GM19372 (cell line): Measurements from ENCODE around the gene PLCB4.

ENCODE experiments used
- ATAC-seq: cut with Tn5 transposase; IDR thresholded peaks from one replicate; pipeline ENCODE4 v1.9.1; 2021; ENCODE audit warnings: mild to moderate bottlenecking, low read depth, moderate library complexity; ENCODE audit not compliant: unreplicated experiment

Gene PLCB4

GRCh38 chr20:9210356-9210755, 141.5 kb downstream of the PLCB4 start:
- ATAC-seq, result no peak

DNA sequence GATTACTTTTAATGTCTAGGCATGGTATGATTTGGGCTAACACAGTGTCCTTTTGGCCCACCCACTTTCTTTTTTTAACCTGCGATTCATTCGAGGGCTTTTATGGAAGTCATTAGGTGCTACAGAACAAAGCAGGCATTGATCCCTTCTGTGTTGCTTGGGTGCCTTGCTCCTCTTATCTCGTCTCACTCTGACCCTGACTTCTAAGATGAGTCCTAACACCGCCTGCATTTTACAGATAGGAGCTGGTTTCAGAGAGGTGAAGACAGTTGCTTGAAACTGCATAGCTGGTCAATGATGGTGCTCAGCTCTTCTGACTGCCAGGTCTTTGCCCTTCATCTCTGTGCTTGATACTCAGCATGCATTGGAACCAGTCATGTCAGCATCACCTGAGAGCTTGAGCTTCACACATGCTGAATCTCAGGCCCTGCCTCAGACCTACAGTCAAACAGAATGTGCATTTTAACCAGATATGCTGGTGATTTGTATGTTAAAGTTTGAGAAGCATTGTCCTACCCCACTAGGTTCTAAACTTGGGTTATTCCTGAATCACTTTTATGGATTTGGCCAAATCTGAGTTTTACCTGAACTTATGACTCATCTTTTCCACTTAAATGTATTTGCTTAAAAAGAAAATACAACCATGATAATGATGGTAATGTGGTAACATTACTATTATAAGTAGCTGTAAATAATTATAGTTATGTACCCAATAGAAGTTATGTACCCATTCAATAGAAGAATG, 142.3 kb downstream of the PLCB4 start:
- no peak for ATAC-seq

DNA sequence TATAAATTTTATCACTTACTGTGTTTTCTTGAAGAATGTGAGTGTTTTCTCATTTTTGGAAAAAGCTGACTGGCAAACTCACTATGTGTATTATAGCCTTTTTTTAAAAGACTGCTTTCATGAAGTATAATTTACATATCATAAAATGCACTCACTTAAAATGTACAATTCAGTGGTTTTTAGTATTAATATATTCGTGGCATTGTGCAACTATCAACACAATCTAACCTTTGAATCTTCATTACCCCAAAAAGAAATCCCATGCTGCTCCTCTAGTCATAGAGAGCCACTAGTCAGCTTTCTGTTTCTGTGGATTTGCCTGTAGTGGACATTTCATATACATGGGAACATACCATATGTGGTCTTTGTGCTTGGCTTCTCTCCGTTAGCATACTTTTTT, 143.8 kb downstream of the PLCB4 start:
- ATAC-seq, result no peak

GRCh38 chr20:9214685-9215084, 145.8 kb downstream of the PLCB4 start:
- no peak for ATAC-seq

- no peak for ATAC-seq
Measured at GRCh38 chr20:9215539-9215938, 146.7 kb downstream of the PLCB4 start.

DNA sequence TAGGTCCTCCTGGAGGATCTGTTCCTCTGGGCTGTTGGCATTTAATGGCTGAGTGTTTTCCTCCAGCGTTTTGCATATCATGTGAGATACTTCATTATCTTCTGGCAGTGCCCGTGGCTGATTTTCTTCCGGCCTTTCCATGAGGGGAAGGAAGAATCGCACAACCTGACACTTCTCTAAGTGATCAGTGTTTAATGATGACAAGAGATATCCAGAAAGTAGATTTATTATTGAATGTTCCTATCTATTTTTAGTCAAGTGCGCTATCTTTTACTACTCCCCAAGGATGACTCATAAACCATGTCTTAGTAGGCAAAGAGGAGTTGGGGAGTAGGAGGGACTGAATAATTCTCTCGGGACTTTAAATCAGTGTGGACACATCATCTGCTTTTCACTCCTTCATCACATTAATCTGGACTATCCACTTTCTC, 149.7 kb downstream of the PLCB4 start:
- ATAC-seq, result no peak

DNA sequence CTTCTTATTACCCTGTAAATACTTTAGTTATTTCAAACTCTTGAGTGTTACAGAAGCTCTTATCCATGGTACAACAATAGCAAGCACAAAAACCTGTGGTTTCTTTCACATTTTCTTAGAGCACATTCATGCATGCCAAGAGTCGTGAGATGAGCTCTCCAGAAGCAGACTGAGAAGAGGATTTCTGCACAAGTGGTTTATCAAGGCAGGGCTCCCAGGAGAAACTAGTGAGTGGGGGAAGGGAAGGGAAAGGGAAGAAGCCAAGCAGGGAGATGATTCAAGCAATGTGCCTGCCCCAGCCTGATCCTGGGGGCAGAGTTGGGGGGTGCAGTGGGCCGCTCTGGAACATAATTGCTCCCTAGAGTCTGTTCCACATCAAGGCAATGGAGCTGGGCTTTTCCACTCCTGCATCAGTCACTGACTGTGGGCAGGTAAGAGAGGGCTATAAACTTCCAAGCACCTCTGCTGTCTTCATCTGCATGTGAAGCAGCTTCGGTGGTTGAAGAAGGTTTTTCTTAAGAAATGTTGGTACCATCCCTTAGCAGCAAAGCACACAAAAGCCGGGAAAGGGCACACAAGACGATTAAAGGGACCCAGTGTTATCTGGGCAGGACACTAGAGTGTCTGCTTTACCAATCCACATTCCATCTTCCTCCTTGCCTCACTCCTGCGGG, 152.1 kb downstream of the PLCB4 start:
- no peak for ATAC-seq

- no peak for ATAC-seq
Measured at GRCh38 chr20:9223296-9223695, 154.4 kb downstream of the PLCB4 start.

DNA sequence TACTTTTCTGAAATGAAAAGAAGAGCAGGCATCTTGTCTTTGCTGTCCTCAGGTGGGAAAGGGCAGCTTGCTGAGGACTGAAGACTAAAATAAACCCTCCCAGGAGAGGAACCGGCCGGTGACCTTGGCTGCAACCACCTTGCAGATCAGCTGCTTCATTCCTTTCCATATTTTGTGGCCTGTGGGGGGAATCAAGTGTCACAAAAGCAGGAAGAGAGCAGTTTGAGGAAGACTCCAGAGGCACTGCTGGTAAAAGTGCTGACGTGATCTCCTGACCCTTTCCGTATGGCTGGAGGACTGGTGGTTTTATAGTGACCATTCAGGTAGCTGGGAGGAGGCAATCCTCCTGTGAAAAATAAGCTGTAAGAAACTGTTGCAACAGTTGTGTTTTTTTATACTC, 157.0 kb downstream of the PLCB4 start:
- no peak for ATAC-seq

- no peak for ATAC-seq
Measured at GRCh38 chr20:9227896-9228615, 159.2 kb downstream of the PLCB4 start.

- no peak for ATAC-seq
Measured at GRCh38 chr20:9228774-9229450, 160.0 kb downstream of the PLCB4 start.

DNA sequence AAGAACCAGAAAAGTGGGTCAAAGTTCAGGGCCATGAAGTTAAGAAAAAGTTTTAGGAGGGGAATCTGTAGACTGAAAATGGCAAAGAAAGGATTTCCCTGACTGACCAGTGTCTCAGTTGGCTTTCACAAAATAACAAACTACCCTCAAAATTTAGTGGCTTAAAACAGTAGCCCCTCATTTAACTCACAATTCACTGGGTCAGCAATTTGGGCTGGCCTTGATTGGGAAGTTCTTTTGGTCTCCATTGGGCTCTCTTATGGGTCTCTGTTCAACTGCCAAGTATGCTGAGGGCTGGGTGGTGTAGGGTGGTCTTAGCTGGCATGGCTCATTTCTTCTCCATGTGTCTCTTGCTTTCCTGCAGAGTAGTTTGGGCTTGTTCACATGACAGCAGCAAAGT, 161.5 kb downstream of the PLCB4 start:
- no peak for ATAC-seq

GRCh38 chr20:9233804-9234203, 164.9 kb downstream of the PLCB4 start:
- no peak for ATAC-seq

- ATAC-seq, result no peak
Measured at GRCh38 chr20:9235518-9235917, 166.6 kb downstream of the PLCB4 start.

DNA sequence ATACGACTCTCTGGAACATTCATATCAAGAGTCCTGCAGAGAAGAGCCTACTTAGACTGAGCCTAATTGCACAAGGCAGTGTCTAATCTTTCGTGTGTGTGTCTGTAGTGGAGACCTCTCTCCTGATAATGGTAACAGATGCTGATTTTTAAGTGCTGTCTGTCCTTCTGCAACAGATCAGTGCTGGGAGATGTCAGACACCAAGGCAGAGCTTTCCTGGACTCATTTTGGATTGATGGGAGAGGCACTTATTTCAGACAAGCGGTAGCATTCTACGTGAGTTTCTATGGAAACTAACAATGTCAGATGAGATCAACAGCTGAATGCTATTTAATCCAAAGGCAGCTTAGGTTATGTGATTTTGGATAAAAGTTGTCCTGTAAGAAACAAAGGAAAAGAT, 167.6 kb downstream of the PLCB4 start:
- no peak for ATAC-seq

GRCh38 chr20:9241232-9241692, 172.4 kb downstream of the PLCB4 start:
- no peak for ATAC-seq

DNA sequence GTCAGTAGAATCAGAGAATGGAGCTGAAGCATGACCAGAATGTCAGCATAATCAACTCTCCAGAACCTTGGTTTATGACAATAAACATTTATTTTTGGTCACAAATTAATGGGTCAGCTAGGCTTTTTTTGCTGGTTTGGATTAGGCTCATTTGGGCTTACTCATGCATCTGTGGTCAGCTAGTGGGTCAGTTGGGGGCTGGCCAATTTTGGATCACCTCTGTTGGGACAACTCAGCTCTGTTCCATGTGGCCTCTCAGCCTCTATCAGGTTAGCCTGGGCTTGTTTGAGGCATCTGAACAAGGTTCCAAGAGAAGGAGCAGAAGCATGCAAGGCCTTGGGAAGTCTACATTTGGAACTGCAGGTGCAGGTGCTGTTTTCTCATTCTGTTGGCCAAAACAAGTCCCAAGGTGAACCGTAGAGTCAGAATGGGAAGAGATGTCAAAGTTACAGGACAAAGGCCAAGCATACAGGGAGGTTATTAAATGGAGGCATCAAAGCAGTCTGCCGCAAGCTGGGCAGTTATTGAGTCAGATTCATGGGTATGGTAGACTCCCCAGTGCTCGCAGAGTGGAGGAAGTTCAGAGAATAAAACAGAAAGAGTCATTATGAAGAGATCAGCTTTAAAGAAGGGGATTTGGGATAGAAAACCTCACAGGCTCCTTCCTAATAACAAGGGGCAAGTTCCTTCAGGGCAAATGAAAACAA, 173.0 kb downstream of the PLCB4 start:
- no peak for ATAC-seq

DNA sequence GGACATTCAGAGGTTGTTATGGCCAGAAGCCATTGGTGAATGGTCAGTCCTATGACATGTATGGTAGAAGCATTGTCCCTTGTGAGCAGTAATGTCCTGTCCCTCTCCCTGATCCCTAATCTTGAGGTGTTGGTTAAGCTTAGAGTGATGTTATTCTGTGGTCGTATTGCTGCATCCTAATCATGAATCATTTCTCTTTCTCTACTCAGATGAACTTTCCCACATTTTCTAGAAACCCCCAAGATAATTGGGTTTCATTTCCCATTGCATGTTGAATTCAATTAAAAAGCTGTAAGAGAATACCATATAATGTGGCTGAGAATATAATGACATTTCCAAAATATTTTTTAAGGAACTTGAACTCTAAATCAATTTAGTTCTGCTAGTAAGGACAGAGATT, 175.1 kb downstream of the PLCB4 start:
- no peak for ATAC-seq

DNA sequence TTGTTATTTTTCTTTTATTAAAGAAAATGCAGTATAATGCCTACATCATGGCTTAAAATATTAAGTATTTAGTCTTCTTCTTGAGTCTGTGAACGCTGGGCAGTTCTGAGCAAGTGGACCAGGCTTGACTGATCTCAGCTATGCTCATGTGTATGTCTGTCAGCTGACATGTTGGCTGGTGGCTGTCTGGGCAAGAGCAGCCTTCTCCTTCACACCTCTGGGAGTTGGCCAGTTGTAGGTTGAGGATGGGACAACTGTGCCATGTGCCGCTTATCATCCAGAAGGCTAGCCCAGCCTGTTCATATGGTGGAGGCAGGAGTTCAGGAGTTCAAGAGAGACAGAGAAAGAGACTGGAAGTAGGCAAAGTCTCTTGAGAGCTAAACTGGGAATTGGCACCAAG, 175.9 kb downstream of the PLCB4 start:
- ATAC-seq, result no peak

- ATAC-seq, result no peak
Measured at GRCh38 chr20:9246731-9247130, 177.8 kb downstream of the PLCB4 start.
